BE2C (cell line): ENCODE measurements around the gene PATL2.

ENCODE experiments used
- DNase-seq: peaks from one replicate; pipeline ENCODE4 v3.0.0-alpha.2; 2020
- H3K27me3 ChIP-seq: fragments of 250-450 bp; sonication (Bioruptor Pico); 2 replicates; pipeline ENCODE4 v1.5.1; 2020; ENCODE audit warnings: mild to moderate bottlenecking
- H3K36me3 ChIP-seq: fragments of 250-450 bp; sonication (Bioruptor Pico); 2 replicates; pipeline ENCODE4 v1.5.1; 2020; ENCODE audit warnings: mild to moderate bottlenecking
- H3K4me1 ChIP-seq: fragments of 250-450 bp; sonication (Bioruptor Pico); 2 replicates; pipeline ENCODE4 v1.5.1; 2020
- H3K4me3 ChIP-seq: 2 replicates; pipeline ENCODE4 v1.5.1; 2011; ENCODE audit warnings: low read depth, low read length
- H3K9me3 ChIP-seq: fragments of 250-450 bp; sonication (Bioruptor Pico); 2 replicates; pipeline ENCODE4 v1.5.1; 2020
- CTCF ChIP-seq: IDR thresholded peaks from 2 replicates; pipeline ENCODE4 v1.5.1; 2012; ENCODE audit warnings: mild to moderate bottlenecking, low read depth, low read length

The PATL2 gene

GRCh38 chr15:44656913-44657312 is 54.2 kb downstream of the PATL2 start:
- TF ChIP-seq CTCF = no peak
- Histone ChIP-seq H3K4me3 (no peak overlapping the region), H3K4me1 (no peaks in the 10 kb centered on the region), H3K36me3 (peaks cover 19% of the 10 kb centered on the region), H3K27me3 (no peaks in the 10 kb centered on the region), H3K9me3 (no peaks in the 10 kb centered on the region)
- no peak for DNase-seq

GRCh38 chr15:44656298-44656697 is 54.8 kb downstream of the PATL2 start:
- TF ChIP-seq CTCF = no peak
- no peak overlapping the region for H3K4me3 ChIP-seq
- peaks cover 26% of the 10 kb centered on the region for H3K36me3 ChIP-seq
- no peaks in the 10 kb centered on the region for H3K27me3 ChIP-seq
- no peaks in the 10 kb centered on the region for H3K4me1 ChIP-seq
- DNase-seq = no peak
- H3K9me3 ChIP-seq = no peaks in the 10 kb centered on the region

GRCh38 chr15:44654858-44655257 is 56.3 kb downstream of the PATL2 start:
- Histone ChIP-seq H3K4me1 (no peaks in the 10 kb centered on the region), H3K4me3 (no peak overlapping the region), H3K36me3 (peaks cover 35% of the 10 kb centered on the region), H3K9me3 (no peaks in the 10 kb centered on the region), H3K27me3 (no peaks in the 10 kb centered on the region)
- no peak for TF ChIP-seq CTCF
- DNase-seq = no peak

GRCh38 chr15:44647637-44648036 is 63.5 kb downstream of the PATL2 start:
- H3K9me3 ChIP-seq = no peaks in the 10 kb centered on the region
- no peak overlapping the region for H3K4me3 ChIP-seq
- no peaks in the 10 kb centered on the region for H3K27me3 ChIP-seq
- no peak for TF ChIP-seq CTCF
- peaks cover 46% of the 10 kb centered on the region for H3K36me3 ChIP-seq
- DNase-seq = no peak
- no peaks in the 10 kb centered on the region for H3K4me1 ChIP-seq

GRCh38 chr15:44647036-44647435 is 64.1 kb downstream of the PATL2 start:
- no peak for TF ChIP-seq CTCF
- no peak for DNase-seq
- Histone ChIP-seq H3K4me1 (no peaks in the 10 kb centered on the region), H3K4me3 (no peak overlapping the region), H3K27me3 (no peaks in the 10 kb centered on the region), H3K36me3 (peaks cover 46% of the 10 kb centered on the region), H3K9me3 (no peaks in the 10 kb centered on the region)

- TF ChIP-seq CTCF = no peak
- H3K27me3 ChIP-seq = no peaks in the 10 kb centered on the region
- DNase-seq = no peak
- no peaks in the 10 kb centered on the region for H3K4me1 ChIP-seq
- no peaks in the 10 kb centered on the region for H3K9me3 ChIP-seq
- H3K4me3 ChIP-seq = no peak overlapping the region
- H3K36me3 ChIP-seq = peaks cover 41% of the 10 kb centered on the region
These were observed 64.7 kb downstream of the PATL2 start for GRCh38 chr15:44646460-44646859.
